GM23338 (cell line): ENCODE data around the gene CCDC187.

ENCODE experiments used
- EZH2 ChIP-seq: fragments of 200-600 bp; sonication (generic); IDR thresholded peaks from one replicate; pipeline ENCODE4 v1.8.0; 2017; ENCODE audit warnings: antibody characterized with exemption, mild to moderate bottlenecking, low read depth; ENCODE audit not compliant: unreplicated experiment
- EZH2phosphoT487 ChIP-seq: fragments of 200-600 bp; sonication (generic); IDR thresholded peaks from one replicate; pipeline ENCODE4 v1.8.1; 2018; ENCODE audit warnings: antibody characterized with exemption; ENCODE audit not compliant: unreplicated experiment
- POLR2AphosphoS5 ChIP-seq: IDR thresholded peaks from 2 replicates; pipeline ENCODE4 v1.6.1; 2016; ENCODE audit warnings: antibody characterized with exemption, low read depth
- ZNF114 ChIP-seq: fragments of 250-450 bp; sonication (Bioruptor Pico); IDR thresholded peaks from 2 replicates; pipeline ENCODE4 v1.5.0; 2020; ENCODE audit warnings: mild to moderate bottlenecking, moderate library complexity
- ZNF331 ChIP-seq: fragments of 250-450 bp; sonication (Bioruptor Pico); IDR thresholded peaks from 2 replicates; pipeline ENCODE4 v1.5.0; 2020; ENCODE audit warnings: low read depth, mild to moderate bottlenecking, moderate library complexity
- TF ChIP-seq, protein P1 (sequence below), 2 experiments: fragments of 200-600 bp in 1 of 2; sonication (generic) in 1 of 2; conservative IDR thresholded peaks; 2 replicates each; pipeline versions ENCODE4 v1.5.1 to v1.6.1; 2016 to 2017; ENCODE audit warnings: antibody characterized with exemption in 2 of 2, low read depth in 2 of 2, mild to moderate bottlenecking in 2 of 2, moderate library complexity in 1 of 2
- TF ChIP-seq, protein P2 (sequence below): IDR thresholded peaks from one replicate; pipeline ENCODE4 v1.6.1; 2018; ENCODE audit warnings: antibody characterized with exemption; ENCODE audit not compliant: unreplicated experiment
- TF ChIP-seq, protein P3 (sequence below): fragments of 250-450 bp; sonication (Bioruptor Pico); IDR thresholded peaks from 2 replicates; pipeline ENCODE4 v1.5.0; 2020; ENCODE audit warnings: mild to moderate bottlenecking, moderate library complexity

DNA sequence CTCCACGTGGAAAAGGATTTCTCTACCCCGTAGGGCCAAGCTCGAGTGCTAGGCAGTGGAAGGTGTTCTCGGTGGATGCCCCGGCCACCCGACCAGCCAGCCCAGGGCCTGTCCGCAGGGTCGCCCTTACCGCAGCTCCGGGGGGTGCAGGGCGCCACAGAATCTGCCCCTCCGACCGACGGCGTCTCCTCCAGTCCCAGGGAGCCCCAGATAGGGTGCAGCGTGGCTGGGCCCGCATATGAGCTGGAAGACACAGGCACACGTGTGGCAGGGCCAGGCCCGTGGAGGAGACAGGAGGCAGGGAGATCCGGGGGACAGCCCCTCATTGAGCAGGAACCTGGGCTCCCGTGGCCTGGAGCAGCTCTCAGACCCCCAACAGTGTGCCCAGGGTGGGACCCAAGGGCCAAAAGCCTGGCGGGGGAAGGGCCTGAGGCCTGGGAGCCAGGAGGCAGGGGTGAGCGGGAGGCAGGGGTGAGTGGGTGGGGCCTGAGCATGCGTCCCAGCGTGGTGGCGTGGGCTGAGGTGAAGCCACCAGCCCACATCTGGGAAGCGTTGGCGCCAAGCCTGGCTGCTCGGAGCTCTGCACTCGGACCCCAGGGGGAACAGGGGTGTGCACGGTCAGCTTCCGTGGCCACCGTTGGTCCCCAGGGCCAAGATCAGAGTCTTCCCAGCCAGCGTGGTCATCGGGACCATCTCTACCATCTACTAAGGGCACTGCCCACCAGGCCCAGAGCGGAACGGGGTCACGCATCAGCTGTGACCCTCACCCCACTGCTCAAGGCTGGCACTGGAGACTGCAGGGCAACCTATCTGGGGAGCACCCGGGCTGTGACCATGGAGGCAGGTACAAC, 22.2 kb downstream of the CCDC187 start:
- TF ChIP-seq, protein P1, sequence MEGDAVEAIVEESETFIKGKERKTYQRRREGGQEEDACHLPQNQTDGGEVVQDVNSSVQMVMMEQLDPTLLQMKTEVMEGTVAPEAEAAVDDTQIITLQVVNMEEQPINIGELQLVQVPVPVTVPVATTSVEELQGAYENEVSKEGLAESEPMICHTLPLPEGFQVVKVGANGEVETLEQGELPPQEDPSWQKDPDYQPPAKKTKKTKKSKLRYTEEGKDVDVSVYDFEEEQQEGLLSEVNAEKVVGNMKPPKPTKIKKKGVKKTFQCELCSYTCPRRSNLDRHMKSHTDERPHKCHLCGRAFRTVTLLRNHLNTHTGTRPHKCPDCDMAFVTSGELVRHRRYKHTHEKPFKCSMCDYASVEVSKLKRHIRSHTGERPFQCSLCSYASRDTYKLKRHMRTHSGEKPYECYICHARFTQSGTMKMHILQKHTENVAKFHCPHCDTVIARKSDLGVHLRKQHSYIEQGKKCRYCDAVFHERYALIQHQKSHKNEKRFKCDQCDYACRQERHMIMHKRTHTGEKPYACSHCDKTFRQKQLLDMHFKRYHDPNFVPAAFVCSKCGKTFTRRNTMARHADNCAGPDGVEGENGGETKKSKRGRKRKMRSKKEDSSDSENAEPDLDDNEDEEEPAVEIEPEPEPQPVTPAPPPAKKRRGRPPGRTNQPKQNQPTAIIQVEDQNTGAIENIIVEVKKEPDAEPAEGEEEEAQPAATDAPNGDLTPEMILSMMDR (conservative IDR thresholded peaks at IDR 0.05; ENCODE audit: low read depth in 2 of 2) = no peak
- TF ChIP-seq EZH2 (no peak), POLR2AphosphoS5 (no peak), EZH2phosphoT487 (no peak), ZNF114 (CRISPR knock-in tag) (no peak), ZNF331 (no peak)
- TF ChIP-seq, protein P2, sequence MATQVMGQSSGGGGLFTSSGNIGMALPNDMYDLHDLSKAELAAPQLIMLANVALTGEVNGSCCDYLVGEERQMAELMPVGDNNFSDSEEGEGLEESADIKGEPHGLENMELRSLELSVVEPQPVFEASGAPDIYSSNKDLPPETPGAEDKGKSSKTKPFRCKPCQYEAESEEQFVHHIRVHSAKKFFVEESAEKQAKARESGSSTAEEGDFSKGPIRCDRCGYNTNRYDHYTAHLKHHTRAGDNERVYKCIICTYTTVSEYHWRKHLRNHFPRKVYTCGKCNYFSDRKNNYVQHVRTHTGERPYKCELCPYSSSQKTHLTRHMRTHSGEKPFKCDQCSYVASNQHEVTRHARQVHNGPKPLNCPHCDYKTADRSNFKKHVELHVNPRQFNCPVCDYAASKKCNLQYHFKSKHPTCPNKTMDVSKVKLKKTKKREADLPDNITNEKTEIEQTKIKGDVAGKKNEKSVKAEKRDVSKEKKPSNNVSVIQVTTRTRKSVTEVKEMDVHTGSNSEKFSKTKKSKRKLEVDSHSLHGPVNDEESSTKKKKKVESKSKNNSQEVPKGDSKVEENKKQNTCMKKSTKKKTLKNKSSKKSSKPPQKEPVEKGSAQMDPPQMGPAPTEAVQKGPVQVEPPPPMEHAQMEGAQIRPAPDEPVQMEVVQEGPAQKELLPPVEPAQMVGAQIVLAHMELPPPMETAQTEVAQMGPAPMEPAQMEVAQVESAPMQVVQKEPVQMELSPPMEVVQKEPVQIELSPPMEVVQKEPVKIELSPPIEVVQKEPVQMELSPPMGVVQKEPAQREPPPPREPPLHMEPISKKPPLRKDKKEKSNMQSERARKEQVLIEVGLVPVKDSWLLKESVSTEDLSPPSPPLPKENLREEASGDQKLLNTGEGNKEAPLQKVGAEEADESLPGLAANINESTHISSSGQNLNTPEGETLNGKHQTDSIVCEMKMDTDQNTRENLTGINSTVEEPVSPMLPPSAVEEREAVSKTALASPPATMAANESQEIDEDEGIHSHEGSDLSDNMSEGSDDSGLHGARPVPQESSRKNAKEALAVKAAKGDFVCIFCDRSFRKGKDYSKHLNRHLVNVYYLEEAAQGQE = no peak
- TF ChIP-seq, protein P3, sequence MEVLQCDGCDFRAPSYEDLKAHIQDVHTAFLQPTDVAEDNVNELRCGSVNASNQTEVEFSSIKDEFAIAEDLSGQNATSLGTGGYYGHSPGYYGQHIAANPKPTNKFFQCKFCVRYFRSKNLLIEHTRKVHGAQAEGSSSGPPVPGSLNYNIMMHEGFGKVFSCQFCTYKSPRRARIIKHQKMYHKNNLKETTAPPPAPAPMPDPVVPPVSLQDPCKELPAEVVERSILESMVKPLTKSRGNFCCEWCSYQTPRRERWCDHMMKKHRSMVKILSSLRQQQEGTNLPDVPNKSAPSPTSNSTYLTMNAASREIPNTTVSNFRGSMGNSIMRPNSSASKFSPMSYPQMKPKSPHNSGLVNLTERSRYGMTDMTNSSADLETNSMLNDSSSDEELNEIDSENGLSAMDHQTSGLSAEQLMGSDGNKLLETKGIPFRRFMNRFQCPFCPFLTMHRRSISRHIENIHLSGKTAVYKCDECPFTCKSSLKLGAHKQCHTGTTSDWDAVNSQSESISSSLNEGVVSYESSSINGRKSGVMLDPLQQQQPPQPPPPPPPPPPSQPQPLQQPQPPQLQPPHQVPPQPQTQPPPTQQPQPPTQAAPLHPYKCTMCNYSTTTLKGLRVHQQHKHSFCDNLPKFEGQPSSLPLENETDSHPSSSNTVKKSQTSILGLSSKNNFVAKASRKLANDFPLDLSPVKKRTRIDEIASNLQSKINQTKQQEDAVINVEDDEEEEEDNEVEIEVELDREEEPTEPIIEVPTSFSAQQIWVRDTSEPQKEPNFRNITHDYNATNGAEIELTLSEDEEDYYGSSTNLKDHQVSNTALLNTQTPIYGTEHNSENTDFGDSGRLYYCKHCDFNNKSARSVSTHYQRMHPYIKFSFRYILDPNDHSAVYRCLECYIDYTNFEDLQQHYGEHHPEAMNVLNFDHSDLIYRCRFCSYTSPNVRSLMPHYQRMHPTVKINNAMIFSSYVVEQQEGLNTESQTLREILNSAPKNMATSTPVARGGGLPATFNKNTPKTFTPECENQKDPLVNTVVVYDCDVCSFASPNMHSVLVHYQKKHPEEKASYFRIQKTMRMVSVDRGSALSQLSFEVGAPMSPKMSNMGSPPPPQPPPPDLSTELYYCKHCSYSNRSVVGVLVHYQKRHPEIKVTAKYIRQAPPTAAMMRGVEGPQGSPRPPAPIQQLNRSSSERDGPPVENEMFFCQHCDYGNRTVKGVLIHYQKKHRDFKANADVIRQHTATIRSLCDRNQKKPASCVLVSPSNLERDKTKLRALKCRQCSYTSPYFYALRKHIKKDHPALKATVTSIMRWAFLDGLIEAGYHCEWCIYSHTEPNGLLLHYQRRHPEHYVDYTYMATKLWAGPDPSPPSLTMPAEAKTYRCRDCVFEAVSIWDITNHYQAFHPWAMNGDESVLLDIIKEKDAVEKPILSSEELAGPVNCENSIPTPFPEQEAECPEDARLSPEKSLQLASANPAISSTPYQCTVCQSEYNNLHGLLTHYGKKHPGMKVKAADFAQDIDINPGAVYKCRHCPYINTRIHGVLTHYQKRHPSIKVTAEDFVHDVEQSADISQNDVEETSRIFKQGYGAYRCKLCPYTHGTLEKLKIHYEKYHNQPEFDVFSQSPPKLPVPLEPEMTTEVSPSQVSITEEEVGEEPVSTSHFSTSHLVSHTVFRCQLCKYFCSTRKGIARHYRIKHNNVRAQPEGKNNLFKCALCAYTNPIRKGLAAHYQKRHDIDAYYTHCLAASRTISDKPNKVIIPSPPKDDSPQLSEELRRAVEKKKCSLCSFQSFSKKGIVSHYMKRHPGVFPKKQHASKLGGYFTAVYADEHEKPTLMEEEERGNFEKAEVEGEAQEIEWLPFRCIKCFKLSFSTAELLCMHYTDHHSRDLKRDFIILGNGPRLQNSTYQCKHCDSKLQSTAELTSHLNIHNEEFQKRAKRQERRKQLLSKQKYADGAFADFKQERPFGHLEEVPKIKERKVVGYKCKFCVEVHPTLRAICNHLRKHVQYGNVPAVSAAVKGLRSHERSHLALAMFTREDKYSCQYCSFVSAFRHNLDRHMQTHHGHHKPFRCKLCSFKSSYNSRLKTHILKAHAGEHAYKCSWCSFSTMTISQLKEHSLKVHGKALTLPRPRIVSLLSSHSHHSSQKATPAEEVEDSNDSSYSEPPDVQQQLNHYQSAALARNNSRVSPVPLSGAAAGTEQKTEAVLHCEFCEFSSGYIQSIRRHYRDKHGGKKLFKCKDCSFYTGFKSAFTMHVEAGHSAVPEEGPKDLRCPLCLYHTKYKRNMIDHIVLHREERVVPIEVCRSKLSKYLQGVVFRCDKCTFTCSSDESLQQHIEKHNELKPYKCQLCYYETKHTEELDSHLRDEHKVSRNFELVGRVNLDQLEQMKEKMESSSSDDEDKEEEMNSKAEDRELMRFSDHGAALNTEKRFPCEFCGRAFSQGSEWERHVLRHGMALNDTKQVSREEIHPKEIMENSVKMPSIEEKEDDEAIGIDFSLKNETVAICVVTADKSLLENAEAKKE = no peak
